NCI-H2227 treated with DMSO at 0.1 percent for 48 hours (cell line): Measurements from ENCODE around the gene OR10G8.

Source experiments
- DNase-seq: peaks from one replicate; lab custom pipeline; 2025; lab: John Stamatoyannopoulos, UW

The OR10G8 gene

DNA sequence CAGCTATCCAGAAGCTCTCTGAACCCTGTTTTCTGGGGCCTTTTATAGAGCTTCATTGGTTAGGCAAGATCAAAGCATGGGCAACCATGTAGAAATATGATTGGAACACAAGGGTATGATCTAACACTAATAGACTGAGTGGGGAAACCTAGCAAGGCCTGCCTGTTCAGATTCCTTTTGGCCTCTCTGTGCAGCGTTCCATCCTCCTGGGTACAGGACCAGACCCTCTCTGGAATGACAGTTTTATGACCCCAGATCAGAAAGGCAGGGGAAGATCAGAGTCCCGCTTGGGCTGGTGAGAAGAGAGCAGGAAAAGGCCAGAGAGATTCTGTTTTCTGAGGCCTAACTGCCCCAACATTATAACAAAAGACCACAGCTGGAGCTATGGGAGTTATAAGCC lies 52.0 kb downstream of the OR10G8 start:
- DNase-seq = no peak

DNA sequence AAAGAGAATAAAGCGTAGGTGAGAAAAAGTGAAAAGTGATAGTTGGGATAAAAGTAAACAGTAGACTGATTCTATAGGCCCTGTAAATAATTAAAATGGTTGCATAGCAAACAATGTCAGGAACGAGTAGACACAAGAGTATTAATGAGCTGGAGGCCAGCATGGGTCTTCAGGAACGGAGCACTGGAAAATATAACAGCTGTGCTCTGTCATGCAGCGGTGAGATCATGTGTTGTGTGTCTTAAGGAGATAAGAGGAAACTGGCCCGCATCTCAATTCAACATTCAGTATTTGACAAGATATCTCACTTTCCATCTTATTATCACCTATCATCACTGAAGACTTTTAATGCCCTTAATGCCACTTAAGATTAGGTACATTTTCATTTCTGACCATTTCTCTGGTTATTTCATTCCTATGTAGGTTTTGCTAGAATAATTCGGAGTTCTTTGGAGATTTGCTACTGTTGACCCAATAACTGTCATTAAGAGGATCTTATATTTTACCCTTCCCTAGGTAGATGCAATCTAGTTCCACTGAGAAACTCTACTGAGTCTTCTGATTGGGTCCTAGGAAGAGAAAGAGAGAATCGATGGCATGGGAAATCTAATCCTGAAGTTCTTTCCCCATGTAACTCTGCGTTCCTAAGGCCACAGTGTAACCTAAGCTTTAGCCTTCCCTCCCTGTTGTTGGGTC lies 53.2 kb downstream of the OR10G8 start:
- no peak for DNase-seq
